NCI-H2196 treated with DMSO at 0.1 percent for 48 hours (cell line): ENCODE results near the gene MAN1B1.
A peak's percentile ranks its signal among the peaks of the same experiment; 100 is the strongest.

Source experiments
- DNase-seq: peaks from one replicate; lab custom pipeline; 2025; ENCODE audit not compliant: unreplicated experiment; lab: John Stamatoyannopoulos, UW

MAN1B1 gene

GRCh38 chr9:137068539-137069507 lies 18.0 kb upstream of the MAN1B1 start:
- no peak for DNase-seq

- no peak for DNase-seq
Observed at GRCh38 chr9:137069508-137070091, 17.2 kb upstream of the MAN1B1 start.

DNA sequence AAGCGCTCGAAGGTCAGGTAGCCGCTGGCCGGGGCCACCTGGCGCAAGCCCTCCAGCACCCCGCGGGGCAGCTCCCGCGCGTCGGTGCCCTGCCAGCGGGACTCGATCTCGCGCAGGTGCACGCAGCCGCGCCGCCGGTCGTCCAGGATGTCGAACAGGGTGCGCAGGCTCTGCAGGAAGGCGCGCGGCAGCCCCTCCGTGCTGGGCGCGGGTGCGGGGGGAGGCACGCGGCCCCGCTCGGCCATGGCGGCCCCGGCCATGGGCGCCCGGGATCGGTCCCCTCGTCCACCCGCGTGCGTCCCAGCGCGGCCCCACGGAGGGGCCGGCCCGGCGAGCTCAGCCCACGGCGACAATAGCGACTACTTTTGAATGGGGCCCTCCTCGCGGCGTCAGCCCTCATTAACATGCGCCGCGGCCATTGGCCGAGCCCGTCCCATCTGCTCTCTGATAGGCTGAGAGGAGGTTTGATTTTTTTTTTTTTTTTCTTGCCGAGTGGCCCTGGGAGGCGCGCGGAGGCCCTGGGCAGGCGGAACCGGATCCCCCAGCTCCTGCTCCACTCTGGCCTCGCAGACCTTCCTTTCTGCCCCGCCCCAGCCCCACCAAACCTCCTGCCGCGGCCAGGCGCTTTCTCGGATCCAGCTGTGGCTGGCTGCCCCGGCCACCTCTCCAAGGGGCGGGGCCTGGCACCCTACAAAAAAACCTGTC lies 16.4 kb upstream of the MAN1B1 start, which contains the start of gene SAPCD2:
Gene SAPCD2, minus strand, starts transcription at position 357 of the 705 bp plus-strand sequence. Its CDS starts 97 bp downstream, at position 260.
- peak; percentile 90 for DNase-seq

DNA sequence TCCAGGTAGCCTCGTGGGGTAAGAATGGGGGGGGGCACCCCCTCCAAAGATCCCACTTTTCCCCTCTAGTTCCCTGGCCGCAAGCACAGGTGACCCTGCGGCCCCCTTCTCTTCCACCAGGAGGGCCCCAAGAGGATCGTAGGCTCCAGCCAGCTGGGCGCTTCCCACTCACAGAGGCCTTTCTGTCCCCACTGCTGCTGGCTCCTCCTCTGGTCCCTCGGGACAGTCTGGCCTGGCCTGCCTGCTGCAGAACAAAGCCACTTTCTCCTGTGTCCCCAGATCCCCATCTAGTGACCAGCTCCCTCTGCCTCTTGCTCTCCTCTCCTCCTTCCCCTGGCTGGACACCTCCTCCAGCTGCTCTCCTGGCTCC lies 15.9 kb upstream of the MAN1B1 start:
- DNase-seq = no peak

- DNase-seq = no peak
Observed at GRCh38 chr9:137071282-137071681, 15.5 kb upstream of the MAN1B1 start.

GRCh38 chr9:137073992-137074399 lies 12.8 kb upstream of the MAN1B1 start:
- no peak for DNase-seq

DNA sequence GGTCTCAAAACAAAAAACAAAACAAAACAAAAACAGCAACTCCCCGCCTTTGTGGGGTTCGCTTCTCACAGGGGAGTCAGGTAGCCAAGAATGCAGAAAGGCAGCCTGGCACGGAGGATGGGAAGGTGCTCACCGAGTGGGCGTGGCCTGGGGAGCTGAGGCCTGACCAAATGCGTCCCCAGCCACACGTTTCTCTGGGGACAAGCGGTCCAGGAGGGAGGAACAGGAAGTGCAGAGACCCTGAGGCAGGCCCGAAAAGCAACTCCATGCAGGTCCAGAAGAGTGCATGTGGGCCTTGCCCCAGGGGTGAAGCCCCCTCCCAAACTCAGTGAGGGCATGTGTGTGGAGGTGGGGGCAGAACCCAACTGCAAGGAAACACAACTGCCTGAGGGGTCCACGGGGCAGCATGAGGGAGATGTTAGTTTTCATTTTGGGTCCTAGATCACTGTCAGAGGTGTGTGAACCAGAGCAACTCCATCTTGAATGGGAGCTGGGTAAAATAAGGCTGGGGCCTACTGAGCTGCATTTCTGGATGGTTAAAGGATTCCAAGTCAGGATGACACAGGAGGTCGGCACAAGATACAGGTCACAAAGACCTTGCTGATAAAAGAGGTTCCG lies 12.0 kb upstream of the MAN1B1 start:
- no peak for DNase-seq

- DNase-seq = no peak
Observed at GRCh38 chr9:137075275-137075775, 11.5 kb upstream of the MAN1B1 start.

DNA sequence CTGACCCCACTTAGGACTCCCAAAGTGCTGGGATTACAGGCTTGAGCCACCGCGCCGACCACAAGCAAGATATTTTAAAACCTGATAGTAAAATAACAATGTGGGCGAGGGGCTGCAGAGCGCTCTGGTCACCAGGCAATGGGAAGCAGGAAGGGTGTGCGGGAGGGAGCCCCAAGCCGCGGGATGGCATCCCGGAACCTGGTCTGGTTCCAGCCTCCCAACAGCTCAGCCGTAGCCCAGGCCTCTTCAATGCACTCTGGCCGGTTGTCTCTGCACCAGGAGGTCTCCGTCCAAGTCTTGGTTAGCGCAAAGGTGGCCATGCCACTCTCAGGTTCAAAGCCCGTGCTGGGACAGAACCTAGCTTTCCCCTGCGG lies 10.2 kb upstream of the MAN1B1 start:
- no peak for DNase-seq

DNA sequence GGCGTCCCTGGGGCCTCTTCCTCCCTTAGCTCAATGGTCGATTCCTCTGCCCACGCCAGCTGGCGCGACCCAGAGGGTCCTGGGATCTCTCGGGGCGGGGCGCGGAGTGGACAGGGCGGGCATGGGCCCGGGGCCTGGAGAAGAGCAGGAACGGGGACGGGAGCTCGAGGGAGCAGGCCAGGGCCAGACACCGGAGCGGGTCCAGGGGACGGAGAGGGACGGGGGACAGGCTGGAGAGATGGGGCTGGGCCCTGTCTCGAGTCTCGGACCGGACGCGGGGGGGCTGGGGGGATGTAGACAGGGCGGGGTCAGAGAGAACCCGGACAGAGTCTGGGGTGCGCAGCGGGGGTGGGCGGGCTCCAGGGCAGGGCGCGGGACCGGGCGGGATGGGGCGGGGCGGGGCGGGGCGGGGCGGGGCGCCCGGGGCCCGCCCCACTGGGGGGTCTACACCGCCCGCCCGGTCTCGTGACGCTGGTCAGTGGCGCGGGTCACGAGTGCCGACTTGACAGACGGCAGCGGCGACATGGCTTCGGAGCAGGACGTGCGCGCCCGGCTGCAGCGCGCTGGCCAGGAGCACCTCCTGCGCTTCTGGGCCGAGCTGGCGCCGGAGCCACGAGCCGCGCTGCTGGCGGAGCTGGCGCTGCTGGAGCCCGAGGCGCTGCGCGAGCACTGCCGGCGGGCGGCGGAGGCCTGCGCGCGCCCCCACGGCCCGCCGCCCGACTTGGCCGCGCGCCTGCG lies 9.6 kb upstream of the MAN1B1 start, which contains the start of gene UAP1L1:
Gene UAP1L1, plus strand, starts transcription at position 508 of the 738 bp plus-strand sequence. Its CDS starts 16 bp downstream, at position 524.
- DNase-seq = no peak

GRCh38 chr9:137077758-137078693 lies 8.8 kb upstream of the MAN1B1 start:
- no peak for DNase-seq

GRCh38 chr9:137078701-137079400 lies 7.9 kb upstream of the MAN1B1 start:
- no peak for DNase-seq

DNA sequence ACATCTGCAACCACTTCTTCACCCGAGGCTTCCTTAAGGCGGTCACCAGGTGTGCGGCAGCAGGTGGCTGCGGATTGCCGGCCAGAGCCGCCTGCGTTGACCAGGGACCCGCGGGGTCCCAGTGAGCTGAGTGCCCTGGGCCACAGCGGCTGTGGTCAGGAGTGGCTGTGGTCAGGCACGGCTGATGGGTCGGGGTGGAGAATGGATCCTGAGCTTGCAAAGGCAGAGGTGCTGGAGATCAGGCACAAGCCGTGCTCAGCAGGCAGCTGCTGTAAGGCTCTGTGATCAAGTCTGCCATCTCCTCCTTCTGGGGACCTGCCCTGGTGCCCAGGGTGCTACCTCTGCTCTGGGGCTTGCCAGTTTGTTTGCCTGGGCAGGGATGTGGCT lies 7.4 kb upstream of the MAN1B1 start:
- no peak for DNase-seq

DNA sequence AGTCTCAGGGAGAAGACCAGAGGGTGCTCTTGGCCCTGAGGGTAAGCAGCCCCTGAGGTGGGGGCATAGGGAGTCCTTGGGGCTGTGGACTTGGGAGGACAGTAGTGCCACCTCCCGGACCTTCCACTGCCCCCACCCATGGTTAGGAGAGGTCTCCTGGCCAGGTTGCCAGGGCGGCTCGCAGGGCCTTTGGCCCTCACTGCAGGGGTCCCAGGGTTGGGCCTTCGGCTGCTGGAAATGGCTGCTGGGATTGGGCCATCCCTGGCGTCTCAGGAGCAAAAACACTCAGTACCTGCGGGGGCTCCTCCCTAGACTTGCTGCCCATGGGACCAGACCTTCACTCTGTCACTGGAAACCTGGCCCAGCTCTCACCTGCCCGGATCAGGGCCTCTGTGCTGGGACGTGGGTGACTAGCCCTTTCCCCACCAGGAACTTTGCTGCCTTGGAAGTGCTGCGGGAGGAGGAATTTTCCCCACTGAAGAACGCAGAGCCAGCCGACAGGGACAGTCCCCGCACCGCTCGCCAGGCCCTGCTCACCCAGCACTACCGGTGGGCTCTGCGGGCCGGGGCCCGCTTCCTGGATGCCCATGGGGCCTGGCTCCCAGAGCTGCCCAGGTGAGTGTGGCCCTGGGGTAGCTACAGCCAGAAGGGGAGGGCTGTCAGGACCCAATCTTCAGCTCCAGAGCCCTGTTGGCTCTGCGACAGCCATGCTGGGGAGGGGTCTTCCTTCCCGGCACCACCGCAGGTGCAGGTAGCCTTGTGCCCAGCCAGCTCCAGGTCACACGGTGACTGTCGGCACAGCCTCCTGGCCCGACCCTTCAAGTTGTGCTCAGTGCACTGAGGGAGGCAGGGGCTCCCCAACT lies 6.3 kb upstream of the MAN1B1 start:
- DNase-seq = no peak

DNA sequence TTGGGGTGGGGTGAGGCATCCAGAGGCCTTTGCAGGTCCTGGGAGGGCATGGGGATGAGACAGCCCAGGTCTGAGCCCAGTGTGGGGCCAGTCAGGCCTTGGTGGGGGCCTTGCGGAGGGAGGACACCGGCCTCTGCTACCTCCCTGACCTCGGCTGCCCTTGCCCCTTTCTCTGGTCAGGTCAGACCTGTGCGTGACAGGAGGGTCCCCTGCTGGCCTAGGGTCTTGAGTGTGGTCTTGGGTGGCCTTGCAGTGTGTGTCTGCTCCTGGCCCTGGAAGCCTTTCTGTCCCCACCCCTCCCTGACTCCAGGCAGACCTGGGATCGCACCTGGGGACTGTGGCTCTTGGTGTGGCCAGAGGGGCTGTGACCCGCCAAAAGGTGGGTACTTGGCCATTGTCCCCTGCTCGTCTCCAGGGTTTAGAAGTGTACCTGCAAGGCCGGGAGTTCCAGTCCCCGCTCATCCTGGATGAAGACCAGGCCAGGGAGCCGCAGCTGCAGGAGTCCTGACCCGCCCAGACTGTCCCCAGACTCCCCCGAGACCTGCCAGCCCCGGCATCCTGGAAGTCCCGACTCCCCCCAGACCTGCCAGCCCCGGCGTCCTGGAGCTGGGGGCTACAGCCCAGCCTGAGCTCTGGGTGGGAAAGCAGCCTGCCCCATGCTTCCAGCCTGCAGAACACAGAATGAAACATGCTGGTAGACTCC lies 4.4 kb upstream of the MAN1B1 start:
- DNase-seq = no peak

DNA sequence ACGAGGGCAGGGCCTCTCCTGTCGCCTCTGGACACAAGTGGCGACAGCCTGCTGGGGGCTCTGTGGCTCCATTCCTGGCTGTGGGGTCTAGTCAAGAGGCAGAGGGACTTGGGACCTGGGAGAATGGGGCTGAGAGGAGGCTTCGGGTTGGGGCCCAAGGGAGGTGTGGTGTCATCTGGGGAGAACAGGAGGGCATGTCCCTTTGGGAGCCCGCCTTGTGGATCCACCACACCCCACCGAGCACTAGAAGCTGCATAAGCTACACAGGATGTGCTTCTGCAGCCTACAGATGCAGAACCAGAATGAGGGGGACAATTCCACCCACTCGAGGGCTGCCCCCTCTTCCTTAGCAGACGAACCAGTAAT lies 3.9 kb upstream of the MAN1B1 start:
- DNase-seq = no peak

- no peak for DNase-seq
Observed at GRCh38 chr9:137083394-137084004, 3.3 kb upstream of the MAN1B1 start.
